IMR-90 (cell line): ENCODE results near the gene CYFIP2. TPM values are rescaled to one million over a fixed set of nuclear protein-coding genes. Genes with fewer than 3 reads are reported as not detected.

Source experiments
- ATAC-seq: fragments of 200-7000 bp; cut with Tn5 transposase; 2 replicates; pipeline ENCODE4 v1.9.1; 2020; ENCODE audit warnings: low read depth, mild to moderate bottlenecking, moderate library complexity
- BruUV-seq: library from RNA; stranded (reverse); fragments of 400-500 nt; replicated peaks from 2 replicates; lab custom pipeline; 2021; lab: Mats Ljungman, UMichigan
- CTCF ChIA-PET: fragments of 300-600 bp; formaldehyde crosslinking; extraction: SDS; loops from one replicate; lab custom pipeline; 2021; ENCODE audit warnings: antibody characterized with exemption; lab: Yijun Ruan, JAX
- POLR2A ChIA-PET: fragments of 300-600 bp; sonication (Branson Sonifier 250); formaldehyde crosslinking; loops from one replicate; lab custom pipeline; 2022; ENCODE audit warnings: antibody characterized with exemption; ENCODE audit not compliant: unreplicated experiment; lab: Charles Lee
- DNase-seq: peaks from one replicate; pipeline ENCODE4 v3.0.0; 2013
- H2AFZ ChIP-seq: replicated peaks from 2 replicates; pipeline ENCODE3; 2013; ENCODE audit warnings: low read length, mild to moderate bottlenecking; ENCODE audit not compliant: poor library complexity
- H2AK5ac ChIP-seq: 2 replicates; pipeline ENCODE4 v1.6.1; 2013; ENCODE audit warnings: low read depth, low read length, inconsistent platforms
- H2AK9ac ChIP-seq: replicated peaks from 2 replicates; pipeline ENCODE3; 2013; ENCODE audit warnings: mild to moderate bottlenecking, low read depth, low read length, moderate library complexity; ENCODE audit not compliant: poor library complexity
- H2BK120ac ChIP-seq: 2 replicates; pipeline ENCODE4 v1.6.1; 2013; ENCODE audit warnings: low read depth, low read length, inconsistent platforms
- H2BK15ac ChIP-seq: 3 replicates; pipeline ENCODE4 v1.6.1; 2013; ENCODE audit warnings: low read depth, low read length, inconsistent platforms
- H2BK20ac ChIP-seq: 2 replicates; pipeline ENCODE4 v1.6.1; 2013; ENCODE audit warnings: low read depth, mild to moderate bottlenecking, inconsistent platforms, low read length, moderate library complexity
- H2BK5ac ChIP-seq: 2 replicates; pipeline ENCODE4 v1.6.1; 2013; ENCODE audit warnings: mild to moderate bottlenecking, low read depth, low read length, inconsistent platforms; ENCODE audit not compliant: poor library complexity, severe bottlenecking
- H3K14ac ChIP-seq: replicated peaks from 2 replicates; pipeline ENCODE4 v1.6.1; 2013; ENCODE audit warnings: low read depth, low read length, inconsistent platforms
- H3K18ac ChIP-seq: 2 replicates; pipeline ENCODE4 v1.6.1; 2013; ENCODE audit warnings: low read depth, low read length, control low read depth
- H3K23ac ChIP-seq: 2 replicates; pipeline ENCODE4 v1.6.1; 2013; ENCODE audit warnings: low read depth, low read length, inconsistent platforms
- H3K27ac ChIP-seq: 2 replicates; pipeline ENCODE4 v1.5.1; 2013; ENCODE audit warnings: mild to moderate bottlenecking, control low read depth, low read length; ENCODE audit not compliant: insufficient read depth
- H3K27me3 ChIP-seq: 2 replicates; pipeline ENCODE4 v1.6.1; 2013; ENCODE audit warnings: low read length; ENCODE audit not compliant: control insufficient read depth, insufficient read depth
- H3K36me3 ChIP-seq: 2 replicates; pipeline ENCODE4 v1.6.1; 2013; ENCODE audit warnings: low read length, mixed read lengths; ENCODE audit not compliant: control insufficient read depth, insufficient read depth
- H3K4ac ChIP-seq: 2 replicates; pipeline ENCODE4 v1.6.1; 2013; ENCODE audit warnings: low read depth, low read length, inconsistent platforms
- H3K4me1 ChIP-seq: 2 replicates; pipeline ENCODE4 v1.6.1; 2013; ENCODE audit warnings: low read length, mixed read lengths; ENCODE audit not compliant: control insufficient read depth, insufficient read depth
- H3K4me2 ChIP-seq: 2 replicates; pipeline ENCODE4 v1.6.1; 2013; ENCODE audit warnings: low read depth, mild to moderate bottlenecking, control low read depth, low read length, moderate library complexity
- H3K4me3 ChIP-seq: 2 replicates; pipeline ENCODE4 v1.5.1; 2013; ENCODE audit warnings: low read depth, mild to moderate bottlenecking, control low read depth, low read length, moderate library complexity; ENCODE audit not compliant: insufficient read depth
- H3K56ac ChIP-seq: 2 replicates; pipeline ENCODE4 v1.6.1; 2013; ENCODE audit warnings: low read length, inconsistent platforms; ENCODE audit not compliant: insufficient read depth; ENCODE audit errors: extremely low read depth
- H3K79me1 ChIP-seq, 2 experiments: 2 replicates each; pipeline ENCODE4 v1.6.1; 2013; ENCODE audit warnings: low read length in 2 of 2, inconsistent platforms in 1 of 2, low read depth in 1 of 2
- H3K9ac ChIP-seq: 2 replicates; pipeline ENCODE4 v1.6.1; 2013; ENCODE audit warnings: low read depth, low read length, control low read depth
- H3K9me1 ChIP-seq: 2 replicates; pipeline ENCODE4 v1.6.1; 2013; ENCODE audit warnings: low read length, inconsistent platforms; ENCODE audit not compliant: insufficient read depth
- H3K9me3 ChIP-seq: 2 replicates; pipeline ENCODE4 v1.6.1; 2013; ENCODE audit warnings: low read length; ENCODE audit not compliant: control insufficient read depth, insufficient read depth
- H4K20me1 ChIP-seq: 2 replicates; pipeline ENCODE4 v1.6.1; 2013; ENCODE audit warnings: low read length, inconsistent platforms; ENCODE audit not compliant: insufficient read depth
- H4K5ac ChIP-seq: 2 replicates; pipeline ENCODE4 v1.6.1; 2013; ENCODE audit warnings: mild to moderate bottlenecking, low read depth, low read length, control low read depth
- H4K8ac ChIP-seq, 2 experiments: 2 replicates each; pipeline ENCODE4 v1.6.1; 2013; ENCODE audit warnings: low read depth in 2 of 2, low read length in 2 of 2, control low read depth in 1 of 2, inconsistent platforms in 1 of 2
- H4K91ac ChIP-seq: 2 replicates; pipeline ENCODE4 v1.6.1; 2013; ENCODE audit warnings: low read depth, low read length, inconsistent platforms; ENCODE audit not compliant: insufficient read depth
- CEBPB ChIP-seq: IDR thresholded peaks from 2 replicates; pipeline ENCODE4 v1.6.1; 2012; ENCODE audit warnings: low read depth, low read length, improper control_type of control experiment
- CHD1 ChIP-seq: IDR thresholded peaks from 2 replicates; pipeline ENCODE4 v1.6.1; 2012; ENCODE audit warnings: low read depth, low read length, improper control_type of control experiment
- MAFK ChIP-seq: IDR thresholded peaks from 2 replicates; pipeline ENCODE4 v1.6.1; 2012; ENCODE audit warnings: low read depth, low read length, improper control_type of control experiment
- NFE2L2 ChIP-seq: fragments of 150-350 bp; IDR thresholded peaks from 2 replicates; pipeline ENCODE4 v1.6.1; 2016; ENCODE audit warnings: low read depth, mild to moderate bottlenecking, low read length
- WGBS, 2 experiments: methylation state at CpG; one replicate each; pipeline versions ENCODE4 v1.1.5 to v1.1.7; 2013; ENCODE audit warnings: missing lambda C conversion rate in 2 of 2; ENCODE audit not compliant: insufficient read length in 1 of 2; ENCODE audit errors: extremely low coverage in 2 of 2; 5-methylcytosine and 5-hydroxymethylcytosine counted together
- dilution Hi-C: fragments of 300-500 bp; cut with HindIII; formaldehyde crosslinking; loops from one replicate; pipeline ENCODE4 v1.14.3; 2018; ENCODE audit warnings: low sequenced_read_pairs; ENCODE audit not compliant: unreplicated experiment
- in situ Hi-C: fragments of 300-500 bp; cut with MboI; formaldehyde crosslinking; loops from 3 replicates; pipeline ENCODE4 v1.14.3; 2019; ENCODE audit warnings: low sequenced_read_pairs, inconsistent platforms, mixed read lengths
- intact Hi-C: fragments of 100-400 bp; cut with micrococcal nuclease; formaldehyde crosslinking; loops from 2 replicates; pipeline ENCODE4 v1.10.0; 2022
- polyA plus RNA-seq, 3 experiments: library from polyadenylated mRNA; depleted of rRNA; stranded (reverse); fragments of >200 nt; gene quantifications; 2 replicates each; pipeline ENCODE4 v1.2.3, GENCODE V29; 2012; ENCODE audit warnings: low replicate concordance in 1 of 3
- total RNA-seq: library from RNA; depleted of rRNA; stranded (reverse); fragments of >200 nt; gene quantifications from 2 replicates; pipeline ENCODE4 v1.2.3, GENCODE V29; 2012
- TF ChIP-seq, protein P1 (sequence below): fragments of 150-350 bp; IDR thresholded peaks from 2 replicates; pipeline ENCODE4 v1.6.1; 2016; ENCODE audit warnings: low read depth, mild to moderate bottlenecking, low read length, moderate library complexity, borderline replicate concordance

Gene CYFIP2
- total and polyA plus RNA-seq, 2 of the 4 experiments (the other 2 are of a cell fraction), result 6.8 to 13.4 TPM

DNA sequence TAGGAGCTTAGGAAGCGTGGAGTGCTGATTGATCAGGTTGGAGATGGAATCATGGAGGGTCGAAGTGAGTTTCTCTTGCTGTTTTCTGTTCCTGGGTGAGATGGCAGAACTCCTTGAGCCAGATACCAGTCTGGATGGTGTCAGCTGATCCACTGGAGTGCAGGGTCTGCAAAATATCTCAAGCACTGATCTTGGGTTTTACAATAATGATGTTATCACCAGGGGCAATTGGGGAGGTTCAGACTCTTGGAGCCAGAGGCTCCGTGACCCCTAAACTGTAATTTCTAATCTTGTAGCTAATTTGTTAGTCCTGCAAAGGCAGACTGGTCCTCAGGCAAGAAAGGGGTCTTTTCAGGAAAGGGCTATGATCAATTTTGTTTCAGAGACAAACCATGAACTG is 114.1 kb downstream of the CYFIP2 start:
- ATAC-seq (no peak), DNase-seq (no peak)
- Histone ChIP-seq H3K27ac (no peak overlapping the region), H3K18ac (no peak overlapping the region), H4K91ac (no peak overlapping the region), H3K23ac (no peak overlapping the region), H2AK9ac (no peak overlapping the region), H3K4me1 (peaks cover 12% of the 10 kb centered on the region), H2BK20ac (peak overlapping the region; percentile 37; the same call in 1 of the 2 replicates), H3K14ac (no peak overlapping the region), H3K27me3 (no peaks in the 10 kb centered on the region), H3K56ac (no peak overlapping the region), H2BK15ac (no peak overlapping the region), H2AFZ (no peak overlapping the region), H3K9me1 (peaks cover 3% of the 10 kb centered on the region; the same call in 1 of the 2 replicates), H2BK120ac (peak overlapping the region; percentile 49; the same call in 1 of the 2 replicates), H4K8ac (no peak overlapping the region), H3K9ac (no peak overlapping the region), H3K4me3 (no peak overlapping the region), H4K20me1 (no peaks in the 10 kb centered on the region), H3K9me3 (no peaks in the 10 kb centered on the region), H2AK5ac (no peak overlapping the region; the same call in 1 of the 2 replicates), H2BK5ac (no peak overlapping the region), H3K4me2 (no peak overlapping the region), H4K5ac (no peak overlapping the region), H3K4ac (no peak overlapping the region; the same call in 1 of the 2 replicates), H3K36me3 (no peaks in the 10 kb centered on the region), H3K79me1 (no peaks in the 10 kb centered on the region)
- dilution Hi-C loops (no loop called here), intact Hi-C loops (no loop called here), in situ Hi-C loops (no loop called here)
- ChIA-PET CTCF (no interaction called here), POLR2A (no interaction called here)
- no CpG with 5 or more reads among the region's 3 CpGs for WGBS, 2 experiments
- no TSS peak for BruUV-seq
- TF ChIP-seq MAFK (no peak), CHD1 (no peak), CEBPB (no peak), NFE2L2 (no peak)
- TF ChIP-seq, protein P1, sequence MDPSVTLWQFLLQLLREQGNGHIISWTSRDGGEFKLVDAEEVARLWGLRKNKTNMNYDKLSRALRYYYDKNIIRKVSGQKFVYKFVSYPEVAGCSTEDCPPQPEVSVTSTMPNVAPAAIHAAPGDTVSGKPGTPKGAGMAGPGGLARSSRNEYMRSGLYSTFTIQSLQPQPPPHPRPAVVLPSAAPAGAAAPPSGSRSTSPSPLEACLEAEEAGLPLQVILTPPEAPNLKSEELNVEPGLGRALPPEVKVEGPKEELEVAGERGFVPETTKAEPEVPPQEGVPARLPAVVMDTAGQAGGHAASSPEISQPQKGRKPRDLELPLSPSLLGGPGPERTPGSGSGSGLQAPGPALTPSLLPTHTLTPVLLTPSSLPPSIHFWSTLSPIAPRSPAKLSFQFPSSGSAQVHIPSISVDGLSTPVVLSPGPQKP, result no peak
